Smooth muscle cell (in vitro differentiated cells): ENCODE results near the gene WNT2B. TPM values are rescaled to one million over a fixed set of nuclear protein-coding genes. Genes with fewer than 3 reads are reported as not detected.

ENCODE experiments used
- DNase-seq: peaks from one replicate; lab custom pipeline; 2025; ENCODE audit not compliant: unreplicated experiment; lab: John Stamatoyannopoulos, UW
- H2AFZ ChIP-seq: fragments of 200-600 bp; sonication (generic); 2 replicates; pipeline ENCODE4 v1.6.0; 2016; ENCODE audit warnings: antibody characterized with exemption, low read depth, mild to moderate bottlenecking
- H3F3A ChIP-seq: fragments of 200-600 bp; sonication (generic); 2 replicates; pipeline ENCODE4 v1.6.0; 2017; ENCODE audit warnings: antibody characterized with exemption, low read depth
- H3K27ac ChIP-seq: fragments of 200-600 bp; sonication (generic); 2 replicates; pipeline ENCODE4 v1.5.1; 2016; ENCODE audit warnings: low read depth, mild to moderate bottlenecking
- H3K27me3 ChIP-seq: fragments of 200-600 bp; sonication (generic); 2 replicates; pipeline ENCODE4 v1.6.1; 2016; ENCODE audit warnings: low read depth, mild to moderate bottlenecking
- H3K36me3 ChIP-seq: fragments of 200-600 bp; sonication (generic); 2 replicates; pipeline ENCODE4 v1.5.1; 2016; ENCODE audit warnings: low read depth
- H3K4me1 ChIP-seq: fragments of 200-600 bp; sonication (generic); 2 replicates; pipeline ENCODE4 v1.5.1; 2016; ENCODE audit warnings: low read depth
- H3K4me2 ChIP-seq: fragments of 200-600 bp; sonication (generic); 2 replicates; pipeline ENCODE4 v1.6.0; 2016; ENCODE audit warnings: mild to moderate bottlenecking
- H3K4me3 ChIP-seq: fragments of 200-600 bp; sonication (generic); 2 replicates; pipeline ENCODE4 v1.5.1; 2016; ENCODE audit warnings: mild to moderate bottlenecking
- H3K79me2 ChIP-seq: fragments of 200-600 bp; sonication (generic); 2 replicates; pipeline ENCODE4 v1.6.0; 2016; ENCODE audit warnings: low read depth, mild to moderate bottlenecking
- H3K9ac ChIP-seq: fragments of 200-600 bp; sonication (generic); 2 replicates; pipeline ENCODE4 v1.6.0; 2016; ENCODE audit warnings: low read depth
- H3K9me3 ChIP-seq: fragments of 200-600 bp; sonication (generic); replicated peaks from 2 replicates; pipeline ENCODE4 v1.5.1; 2016; ENCODE audit warnings: low read depth
- H4K20me1 ChIP-seq: fragments of 200-600 bp; sonication (generic); 2 replicates; pipeline ENCODE4 v1.6.0; 2016; ENCODE audit warnings: low read depth
- WGBS: methylation state at CpG from one replicate; pipeline ENCODE4 v1.1.7; 2016; ENCODE audit warnings: low lambda C conversion rate; 5-methylcytosine and 5-hydroxymethylcytosine counted together
- polyA plus RNA-seq: library from polyadenylated mRNA; unstranded; fragments of >200 nt; fragmentation: Nextera tagmentation; extraction: Ambion mirVana; gene quantifications from 2 replicates; pipeline ENCODE4 v1.2.1, GENCODE V29; 2016
- total RNA-seq: library from RNA; depleted of rRNA; stranded (reverse); fragments of >200 nt; gene quantifications from 2 replicates; pipeline ENCODE4 v1.2.3, GENCODE V29; 2014
- TF ChIP-seq, protein P1 (sequence below): fragments of 200-600 bp; sonication (generic); IDR thresholded peaks from 2 replicates; pipeline ENCODE4 v1.5.1; 2017; ENCODE audit warnings: borderline replicate concordance, mild to moderate bottlenecking, antibody characterized with exemption; ENCODE audit not compliant: insufficient read depth, poor library complexity, severe bottlenecking

The WNT2B gene
- total and polyA plus RNA-seq, 2 experiments from 2014 or later, result 0.41 to 1.8 TPM

DNA sequence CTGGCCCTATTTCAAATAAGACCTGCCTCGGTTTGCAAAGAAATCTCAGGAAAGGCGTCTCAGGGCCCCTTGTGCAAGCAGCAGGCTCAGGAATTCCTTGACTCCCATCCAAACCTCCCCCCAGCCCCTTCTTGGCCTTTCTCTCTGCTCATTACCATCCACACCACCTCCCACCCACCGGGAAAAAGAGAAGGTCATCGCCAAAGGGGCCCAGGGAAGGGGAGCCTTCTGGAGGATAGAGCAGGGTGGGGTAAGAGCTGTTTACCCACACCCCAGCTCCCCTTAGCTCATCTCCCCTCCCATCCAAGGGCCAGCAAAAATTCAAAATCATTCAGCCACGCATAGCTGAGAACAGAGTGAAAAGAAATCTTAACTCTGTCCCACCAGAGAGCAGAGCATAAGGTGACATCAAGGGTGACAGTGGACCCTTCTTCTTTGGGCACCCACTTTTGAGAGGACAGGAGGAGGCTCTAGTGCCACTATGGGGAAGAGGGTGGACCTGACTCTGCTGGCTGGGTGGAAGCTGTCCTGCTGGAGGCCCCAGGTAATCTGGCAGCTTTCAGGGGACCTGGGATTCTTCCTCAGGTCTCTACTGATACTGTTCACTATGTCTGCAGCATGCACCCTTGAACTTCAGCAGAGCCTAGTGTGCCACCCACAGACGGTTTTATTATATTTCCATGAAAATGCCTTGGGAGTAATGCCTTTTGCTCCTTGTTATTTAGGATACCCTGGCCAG, 3.9 kb upstream of the WNT2B start:
- no peak overlapping the region for H3K9ac ChIP-seq
- H3K4me2 ChIP-seq, result no peak overlapping the region
- no peaks in the 10 kb centered on the region for H3F3A ChIP-seq
- no peak overlapping the region for H3K27ac ChIP-seq
- H4K20me1 ChIP-seq, result no peaks in the 10 kb centered on the region
- peaks cover 73% of the 10 kb centered on the region for H3K27me3 ChIP-seq
- no peak for DNase-seq
- no peaks in the 10 kb centered on the region for H3K36me3 ChIP-seq
- H3K9me3 ChIP-seq, result no peaks in the 10 kb centered on the region
- H3K79me2 ChIP-seq, result no peaks in the 10 kb centered on the region
- H3K4me1 ChIP-seq, result peaks cover 18% of the 10 kb centered on the region
- TF ChIP-seq, protein P1, sequence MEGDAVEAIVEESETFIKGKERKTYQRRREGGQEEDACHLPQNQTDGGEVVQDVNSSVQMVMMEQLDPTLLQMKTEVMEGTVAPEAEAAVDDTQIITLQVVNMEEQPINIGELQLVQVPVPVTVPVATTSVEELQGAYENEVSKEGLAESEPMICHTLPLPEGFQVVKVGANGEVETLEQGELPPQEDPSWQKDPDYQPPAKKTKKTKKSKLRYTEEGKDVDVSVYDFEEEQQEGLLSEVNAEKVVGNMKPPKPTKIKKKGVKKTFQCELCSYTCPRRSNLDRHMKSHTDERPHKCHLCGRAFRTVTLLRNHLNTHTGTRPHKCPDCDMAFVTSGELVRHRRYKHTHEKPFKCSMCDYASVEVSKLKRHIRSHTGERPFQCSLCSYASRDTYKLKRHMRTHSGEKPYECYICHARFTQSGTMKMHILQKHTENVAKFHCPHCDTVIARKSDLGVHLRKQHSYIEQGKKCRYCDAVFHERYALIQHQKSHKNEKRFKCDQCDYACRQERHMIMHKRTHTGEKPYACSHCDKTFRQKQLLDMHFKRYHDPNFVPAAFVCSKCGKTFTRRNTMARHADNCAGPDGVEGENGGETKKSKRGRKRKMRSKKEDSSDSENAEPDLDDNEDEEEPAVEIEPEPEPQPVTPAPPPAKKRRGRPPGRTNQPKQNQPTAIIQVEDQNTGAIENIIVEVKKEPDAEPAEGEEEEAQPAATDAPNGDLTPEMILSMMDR, result no peak
- H3K4me3 ChIP-seq, result no peak overlapping the region
- no peak overlapping the region for H2AFZ ChIP-seq
- WGBS, result 60% methylated on average over 6 of the region's 6 CpGs

DNA sequence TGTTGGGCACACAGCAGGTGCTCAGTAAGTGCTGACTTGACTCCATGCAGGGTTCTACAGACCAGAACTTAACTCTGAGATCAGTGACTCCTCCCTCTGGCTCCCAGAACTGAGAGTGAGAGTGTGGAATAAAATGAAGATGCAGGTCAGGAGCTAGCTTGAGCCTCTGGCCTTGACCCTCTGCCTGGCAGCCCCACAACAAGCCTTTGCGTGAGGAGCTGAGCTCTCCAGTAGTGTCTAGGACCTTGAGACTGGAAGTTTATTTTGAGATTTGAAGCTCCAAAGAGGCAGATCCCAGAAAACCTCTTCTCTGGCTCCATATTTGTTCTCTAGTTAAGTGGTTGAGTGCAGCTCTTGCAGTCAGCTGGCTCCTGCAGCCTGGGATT, 3.4 kb upstream of the WNT2B start:
- no peaks in the 10 kb centered on the region for H3K9me3 ChIP-seq
- DNase-seq, result no peak
- H3K79me2 ChIP-seq, result no peaks in the 10 kb centered on the region
- no peak overlapping the region for H3K27ac ChIP-seq
- peaks cover 21% of the 10 kb centered on the region for H3K4me1 ChIP-seq
- H3K4me2 ChIP-seq, result no peak overlapping the region
- H3K4me3 ChIP-seq, result no peak overlapping the region
- H3F3A ChIP-seq, result no peaks in the 10 kb centered on the region
- 91% methylated on average over 1 of the region's 1 CpG for WGBS
- no peak overlapping the region for H3K9ac ChIP-seq
- peaks cover 74% of the 10 kb centered on the region for H3K27me3 ChIP-seq
- no peaks in the 10 kb centered on the region for H4K20me1 ChIP-seq
- H3K36me3 ChIP-seq, result no peaks in the 10 kb centered on the region
- TF ChIP-seq, protein P1, result no peak
- no peak overlapping the region for H2AFZ ChIP-seq

DNA sequence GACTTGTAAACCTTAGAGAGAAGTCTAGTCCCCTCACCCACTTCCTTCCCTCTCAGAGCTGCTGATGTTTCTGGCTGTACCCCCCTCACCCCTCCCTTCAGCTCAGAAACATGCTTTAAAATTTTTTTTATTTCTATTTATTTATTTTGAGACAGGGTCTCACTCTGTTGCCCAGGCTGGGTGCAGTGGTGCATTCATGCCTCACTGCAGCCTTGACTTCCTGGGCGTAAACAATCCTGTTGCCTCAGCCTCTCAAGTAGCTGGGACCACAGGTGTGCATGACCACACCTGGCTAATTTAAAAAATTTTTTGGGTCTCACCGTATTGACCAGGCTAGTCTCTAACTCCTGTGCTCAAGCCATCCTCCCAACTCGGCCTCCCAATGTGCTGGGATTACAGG, 2.9 kb upstream of the WNT2B start:
- Histone ChIP-seq H3K36me3 (no peaks in the 10 kb centered on the region), H3K9ac (no peak overlapping the region), H3F3A (no peaks in the 10 kb centered on the region), H3K79me2 (no peaks in the 10 kb centered on the region), H3K4me2 (no peak overlapping the region), H3K4me1 (peaks cover 21% of the 10 kb centered on the region), H3K9me3 (no peaks in the 10 kb centered on the region), H4K20me1 (no peaks in the 10 kb centered on the region), H3K4me3 (no peak overlapping the region), H3K27me3 (peaks cover 74% of the 10 kb centered on the region), H3K27ac (no peak overlapping the region), H2AFZ (no peak overlapping the region)
- TF ChIP-seq, protein P1, result no peak
- WGBS, result 93% methylated on average over 3 of the region's 3 CpGs
- DNase-seq, result no peak

DNA sequence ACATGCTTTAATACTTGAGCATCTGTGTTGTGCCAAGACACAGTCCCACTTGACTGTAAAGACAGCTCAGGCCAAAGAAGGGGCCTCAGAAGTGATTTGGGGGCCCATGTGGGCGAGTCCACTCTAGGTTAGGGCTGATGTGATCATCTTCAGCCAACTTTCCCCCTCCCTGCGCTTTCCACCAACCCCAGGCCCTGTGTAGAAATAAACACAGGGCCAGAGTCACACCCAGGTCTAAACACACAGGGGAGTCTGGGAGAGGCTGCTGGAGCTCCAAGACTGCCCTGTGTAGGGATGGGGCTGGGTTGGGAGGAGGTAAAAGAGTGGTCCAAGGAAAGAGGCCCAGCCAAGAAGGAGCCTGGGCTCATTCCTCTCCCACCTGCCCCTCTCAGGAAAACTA, 2.5 kb upstream of the WNT2B start:
- H3K9me3 ChIP-seq, result no peaks in the 10 kb centered on the region
- no peaks in the 10 kb centered on the region for H3K36me3 ChIP-seq
- no peak overlapping the region for H2AFZ ChIP-seq
- no peak overlapping the region for H3K27ac ChIP-seq
- H3K4me3 ChIP-seq, result no peak overlapping the region
- H3K4me1 ChIP-seq, result peaks cover 21% of the 10 kb centered on the region
- peaks cover 73% of the 10 kb centered on the region for H3K27me3 ChIP-seq
- WGBS, result 92% methylated on average over 2 of the region's 2 CpGs
- no peak for DNase-seq
- H4K20me1 ChIP-seq, result no peaks in the 10 kb centered on the region
- no peaks in the 10 kb centered on the region for H3F3A ChIP-seq
- H3K79me2 ChIP-seq, result no peaks in the 10 kb centered on the region
- TF ChIP-seq, protein P1, result no peak
- H3K4me2 ChIP-seq, result no peak overlapping the region
- no peak overlapping the region for H3K9ac ChIP-seq
